Measurements from ENCODE around the gene C4orf36. TPM values are rescaled to one million over a fixed set of nuclear protein-coding genes. Genes with fewer than 3 reads are reported as not detected.

C4orf36 gene
- total and polyA plus RNA-seq, 2 donors (not counting 3 experiments of a cell fraction or from before 2014, with no cell fraction given) = 0.66 TPM; not detected in 1

DNA sequence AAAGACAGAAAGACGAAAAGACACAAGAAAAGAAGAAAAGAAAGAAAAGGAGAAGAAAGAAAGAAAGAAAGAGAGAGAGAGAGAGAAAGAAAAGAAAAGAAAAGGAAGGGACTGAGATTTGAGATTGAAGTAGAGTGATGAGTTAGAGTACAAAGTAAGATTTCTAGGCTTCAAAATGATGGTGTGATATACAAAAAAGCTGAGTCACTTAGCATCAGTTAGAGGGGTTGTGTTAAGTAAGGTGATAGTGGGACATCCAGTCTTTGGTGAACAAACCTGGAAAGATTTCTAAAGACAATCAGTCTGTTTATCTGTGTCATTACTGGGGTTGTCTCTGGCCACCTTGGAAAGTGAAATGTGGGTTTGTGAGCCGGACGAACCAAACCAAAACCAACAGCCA is 56.5 kb downstream of the C4orf36 start:
- Histone ChIP-seq H3K27me3 (ENCODE audit: control insufficient read depth in 2 of 2, insufficient read depth in 2 of 2, low read length in 2 of 2) (no peaks in the 10 kb centered on the region), H3K9ac (replicated peaks; ENCODE audit: extremely low read depth, insufficient read depth, low read length) (no peak overlapping the region), H3K4me3 (replicated peaks in 1 of 3; ENCODE audit: insufficient read depth in 1 of 3, low read depth in 1 of 3, low read length in 3 of 3) (no peak overlapping the region), H3K27ac (ENCODE audit: insufficient read depth, low read depth, low read length) (no peak overlapping the region), H3K9me3 (replicated peaks; ENCODE audit: control insufficient read depth, insufficient read depth, low read length) (no peaks in the 10 kb centered on the region), H3K9me1 (replicated peaks; ENCODE audit: control insufficient read depth, extremely low read depth, insufficient read depth, low read length) (no peaks in the 10 kb centered on the region), H4K20me1 (replicated peaks; ENCODE audit: control insufficient read depth, extremely low read depth, insufficient read depth, low read length) (no peaks in the 10 kb centered on the region), H3K79me2 (ENCODE audit: control insufficient read depth, insufficient read depth, low read length) (no peaks in the 10 kb centered on the region), H3K4me2 (ENCODE audit: insufficient read depth, low read length) (no peak overlapping the region), H3K36me3 (ENCODE audit: control insufficient read depth in 2 of 2, extremely low read depth in 1 of 2, insufficient read depth in 2 of 2, low read length in 2 of 2) (no peaks in the 10 kb centered on the region), H3K4me1 (ENCODE audit: control insufficient read depth, extremely low read depth, insufficient read depth, low read length) (no peaks in the 10 kb centered on the region), H2AFZ (ENCODE audit: low read depth, low read length) (no peak overlapping the region)
- intact Hi-C loops (cut with micrococcal nuclease) (no loop called here), dilution Hi-C loops (cut with MboI; ENCODE audit: extremely low pct_ligation_motif_present, low sequenced_read_pairs) (no loop called here)
- ChIA-PET POLR2A (no interaction called here), CTCF (no interaction called here)
- DNase-seq (ENCODE audit: low read depth, low spot score) = no peak
- FAIRE-seq = no peak
- BruUV-seq (replicated peaks) = no TSS peak
- no peak for TF ChIP-seq MYC (IDR thresholded peaks at IDR 0.05; ENCODE audit: low read depth, low read length)
- TF ChIP-seq EZH2 (IDR thresholded peaks at IDR 0.05; ENCODE audit: borderline replicate concordance, low read depth, low read length, severe bottlenecking) = no peak
- TF ChIP-seq, protein P1, sequence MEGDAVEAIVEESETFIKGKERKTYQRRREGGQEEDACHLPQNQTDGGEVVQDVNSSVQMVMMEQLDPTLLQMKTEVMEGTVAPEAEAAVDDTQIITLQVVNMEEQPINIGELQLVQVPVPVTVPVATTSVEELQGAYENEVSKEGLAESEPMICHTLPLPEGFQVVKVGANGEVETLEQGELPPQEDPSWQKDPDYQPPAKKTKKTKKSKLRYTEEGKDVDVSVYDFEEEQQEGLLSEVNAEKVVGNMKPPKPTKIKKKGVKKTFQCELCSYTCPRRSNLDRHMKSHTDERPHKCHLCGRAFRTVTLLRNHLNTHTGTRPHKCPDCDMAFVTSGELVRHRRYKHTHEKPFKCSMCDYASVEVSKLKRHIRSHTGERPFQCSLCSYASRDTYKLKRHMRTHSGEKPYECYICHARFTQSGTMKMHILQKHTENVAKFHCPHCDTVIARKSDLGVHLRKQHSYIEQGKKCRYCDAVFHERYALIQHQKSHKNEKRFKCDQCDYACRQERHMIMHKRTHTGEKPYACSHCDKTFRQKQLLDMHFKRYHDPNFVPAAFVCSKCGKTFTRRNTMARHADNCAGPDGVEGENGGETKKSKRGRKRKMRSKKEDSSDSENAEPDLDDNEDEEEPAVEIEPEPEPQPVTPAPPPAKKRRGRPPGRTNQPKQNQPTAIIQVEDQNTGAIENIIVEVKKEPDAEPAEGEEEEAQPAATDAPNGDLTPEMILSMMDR (IDR thresholded peaks at IDR 0.05; ENCODE audit: extremely low read depth in 1 of 2, insufficient read depth in 1 of 2, low read depth in 1 of 2, low read length in 2 of 2) = no peak
- TF ChIP-seq, protein P2, sequence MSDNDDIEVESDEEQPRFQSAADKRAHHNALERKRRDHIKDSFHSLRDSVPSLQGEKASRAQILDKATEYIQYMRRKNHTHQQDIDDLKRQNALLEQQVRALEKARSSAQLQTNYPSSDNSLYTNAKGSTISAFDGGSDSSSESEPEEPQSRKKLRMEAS (IDR thresholded peaks at IDR 0.05; ENCODE audit: insufficient read depth, insufficient read length) = no peak
- TF ChIP-seq GATA2 (IDR thresholded peaks at IDR 0.05; ENCODE audit: insufficient read depth, insufficient read length, low read depth, low read length) = no peak

DNA sequence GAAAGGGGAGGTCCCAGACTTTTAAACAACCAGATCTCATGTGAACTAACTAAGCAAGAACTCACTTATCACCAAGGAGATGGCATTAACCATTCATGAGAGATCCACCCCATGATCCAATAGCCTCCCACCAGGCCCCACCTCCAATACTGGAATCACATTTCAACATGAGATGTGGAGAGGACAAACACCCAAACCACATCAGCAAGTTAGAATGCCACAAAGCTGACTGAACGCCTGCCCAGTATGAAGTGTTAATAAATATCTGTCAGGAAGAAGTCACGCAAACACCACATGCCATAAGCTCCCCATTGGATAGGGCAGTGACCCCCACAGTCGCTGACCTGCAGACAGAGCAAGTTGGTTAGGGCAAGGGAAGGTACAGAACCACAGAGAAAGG is 57.3 kb downstream of the C4orf36 start:
- Histone ChIP-seq H4K20me1 (replicated peaks; ENCODE audit: control insufficient read depth, extremely low read depth, insufficient read depth, low read length) (no peaks in the 10 kb centered on the region), H3K79me2 (ENCODE audit: control insufficient read depth, insufficient read depth, low read length) (no peaks in the 10 kb centered on the region), H3K4me2 (ENCODE audit: insufficient read depth, low read length) (no peak overlapping the region), H3K27me3 (ENCODE audit: control insufficient read depth in 2 of 2, insufficient read depth in 2 of 2, low read length in 2 of 2) (no peaks in the 10 kb centered on the region), H2AFZ (ENCODE audit: low read depth, low read length) (no peak overlapping the region), H3K4me3 (replicated peaks in 1 of 3; ENCODE audit: insufficient read depth in 1 of 3, low read depth in 1 of 3, low read length in 3 of 3) (no peak overlapping the region), H3K4me1 (ENCODE audit: control insufficient read depth, extremely low read depth, insufficient read depth, low read length) (no peaks in the 10 kb centered on the region), H3K36me3 (ENCODE audit: control insufficient read depth in 2 of 2, extremely low read depth in 1 of 2, insufficient read depth in 2 of 2, low read length in 2 of 2) (no peaks in the 10 kb centered on the region), H3K9me3 (replicated peaks; ENCODE audit: control insufficient read depth, insufficient read depth, low read length) (no peaks in the 10 kb centered on the region), H3K27ac (ENCODE audit: insufficient read depth, low read depth, low read length) (no peak overlapping the region), H3K9ac (replicated peaks; ENCODE audit: extremely low read depth, insufficient read depth, low read length) (no peak overlapping the region), H3K9me1 (replicated peaks; ENCODE audit: control insufficient read depth, extremely low read depth, insufficient read depth, low read length) (no peaks in the 10 kb centered on the region)
- POLR2A ChIA-PET = no interaction called here
- no peak for DNase-seq (ENCODE audit: low read depth, low spot score)
- dilution Hi-C loops (cut with MboI; ENCODE audit: extremely low pct_ligation_motif_present, low sequenced_read_pairs) (no loop called here), intact Hi-C loops (cut with micrococcal nuclease) (no loop called here)
- no TSS peak for BruUV-seq (replicated peaks)
- CTCF ChIA-PET = no interaction called here
- no peak for FAIRE-seq
- TF ChIP-seq JUN (IDR thresholded peaks at IDR 0.05; ENCODE audit: borderline replicate concordance, insufficient read depth, insufficient read length, low read depth) (no peak), GATA2 (IDR thresholded peaks at IDR 0.05; ENCODE audit: insufficient read depth, insufficient read length, low read depth, low read length) (no peak), POLR2A (IDR thresholded peaks at IDR 0.05; ENCODE audit: low read depth, low read length) (no peak), EZH2 (IDR thresholded peaks at IDR 0.05; ENCODE audit: borderline replicate concordance, low read depth, low read length, severe bottlenecking) (no peak), POLR2AphosphoS5 (IDR thresholded peaks at IDR 0.05; ENCODE audit: insufficient read depth, low read depth, low read length) (no peak), FOS (IDR thresholded peaks at IDR 0.05; ENCODE audit: borderline replicate concordance, insufficient read depth, low read length) (no peak), MYC (IDR thresholded peaks at IDR 0.05; ENCODE audit: low read depth, low read length) (no peak)
- TF ChIP-seq, protein P1 (IDR thresholded peaks at IDR 0.05; ENCODE audit: extremely low read depth in 1 of 2, insufficient read depth in 1 of 2, low read depth in 1 of 2, low read length in 2 of 2) = no peak
- TF ChIP-seq, protein P2 (IDR thresholded peaks at IDR 0.05; ENCODE audit: insufficient read depth, insufficient read length) = no peak
